SKM-1 treated with dmso at 0.1 percent for 144 hours (cell line): ENCODE results near the gene GLDN.

Experiments
- DNase-seq: peaks from one replicate; lab custom pipeline; 2025; ENCODE audit not compliant: unreplicated experiment; lab: John Stamatoyannopoulos, UW

Gene GLDN

GRCh38 chr15:51341366-51342226 lies at the start of gene GLDN:
Gene GLDN, plus strand, starts transcription at chr15:51341655. Its CDS starts 30 bp downstream, at chr15:51341685.
- DNase-seq: no peak

- no peak for DNase-seq
These were observed 42.8 kb upstream of the GLDN start for GRCh38 chr15:51298620-51299019.

GRCh38 chr15:51299187-51300015 lies 42.1 kb upstream of the GLDN start:
- no peak for DNase-seq

GRCh38 chr15:51302480-51302879 lies 39.0 kb upstream of the GLDN start:
- DNase-seq: no peak

- no peak for DNase-seq
These were observed 37.9 kb upstream of the GLDN start for GRCh38 chr15:51303462-51303980.

- DNase-seq: no peak
These were observed 34.1 kb upstream of the GLDN start for GRCh38 chr15:51307325-51307724.

GRCh38 chr15:51307811-51308210 lies 33.6 kb upstream of the GLDN start:
- DNase-seq: no peak

- DNase-seq: no peak
These were observed 31.4 kb upstream of the GLDN start for GRCh38 chr15:51310064-51310463.

- DNase-seq: no peak
These were observed 29.9 kb upstream of the GLDN start for GRCh38 chr15:51311510-51311909.

- DNase-seq: no peak
These were observed 29.0 kb upstream of the GLDN start for GRCh38 chr15:51312166-51313073.

- no peak for DNase-seq
These were observed 28.4 kb upstream of the GLDN start for GRCh38 chr15:51313074-51313393.

- DNase-seq: no peak
These were observed 27.7 kb upstream of the GLDN start for GRCh38 chr15:51313644-51314280.

- no peak for DNase-seq
These were observed 26.8 kb upstream of the GLDN start for GRCh38 chr15:51314391-51315337.

GRCh38 chr15:51315726-51316125 lies 25.7 kb upstream of the GLDN start:
- DNase-seq: no peak

GRCh38 chr15:51316636-51317035 lies 24.8 kb upstream of the GLDN start:
- DNase-seq: no peak

- no peak for DNase-seq
These were observed 22.9 kb upstream of the GLDN start for GRCh38 chr15:51318382-51319150.

GRCh38 chr15:51319539-51319938 lies 21.9 kb upstream of the GLDN start:
- DNase-seq: no peak

GRCh38 chr15:51320843-51321242 lies 20.6 kb upstream of the GLDN start:
- DNase-seq: no peak

GRCh38 chr15:51321316-51321715 lies 20.1 kb upstream of the GLDN start:
- no peak for DNase-seq
